ENCODE results near the gene ASCC1.
"Not testable (repeated sequence)": the region's sequence is repeated elsewhere in the genome, so short reads cannot be mapped to it uniquely, and the experiment has no call there.

ASCC1 gene

GRCh38 chr10:72219235-72219814 lies 3.2 kb upstream of the ASCC1 start:
- no peak for DNase-seq

GRCh38 chr10:72218726-72219125 lies 2.6 kb upstream of the ASCC1 start:
- DNase-seq = no peak

GRCh38 chr10:72218325-72218724 lies 2.2 kb upstream of the ASCC1 start:
- no peak for DNase-seq

- DNase-seq = not testable (repeated sequence)
Observed at GRCh38 chr10:72211832-72212231, 4.2 kb downstream of the ASCC1 start.

- not testable (repeated sequence) for DNase-seq
Observed at GRCh38 chr10:72211381-72211780, 4.7 kb downstream of the ASCC1 start.

- not testable (repeated sequence) for DNase-seq
Observed at GRCh38 chr10:72208526-72208925, 7.5 kb downstream of the ASCC1 start.

- no peak for DNase-seq
Observed at GRCh38 chr10:72206511-72207229, 9.4 kb downstream of the ASCC1 start.

GRCh38 chr10:72204724-72205123 lies 11.4 kb downstream of the ASCC1 start:
- no peak for DNase-seq

- DNase-seq = no peak
Observed at GRCh38 chr10:72204296-72204695, 11.8 kb downstream of the ASCC1 start.

- no peak for DNase-seq
Observed at GRCh38 chr10:72201293-72201692, 14.8 kb downstream of the ASCC1 start.

- no peak for DNase-seq
Observed at GRCh38 chr10:72200883-72201282, 15.2 kb downstream of the ASCC1 start.

GRCh38 chr10:72194949-72195348 lies 21.1 kb downstream of the ASCC1 start:
- DNase-seq = no peak

GRCh38 chr10:72186982-72187330 lies 29.1 kb downstream of the ASCC1 start:
- no peak for DNase-seq

- DNase-seq = no peak
Observed at GRCh38 chr10:72186258-72186981, 29.7 kb downstream of the ASCC1 start.

- no peak for DNase-seq
Observed at GRCh38 chr10:72184156-72184555, 31.9 kb downstream of the ASCC1 start.

GRCh38 chr10:72177454-72177853 lies 38.6 kb downstream of the ASCC1 start:
- DNase-seq = no peak

GRCh38 chr10:72176701-72177100 lies 39.4 kb downstream of the ASCC1 start:
- DNase-seq = no peak

GRCh38 chr10:72175149-72175548 lies 40.9 kb downstream of the ASCC1 start:
- DNase-seq = no peak

GRCh38 chr10:72174297-72174662 lies 41.8 kb downstream of the ASCC1 start:
- no peak for DNase-seq

- DNase-seq = no peak
Observed at GRCh38 chr10:72173619-72174296, 42.3 kb downstream of the ASCC1 start.

GRCh38 chr10:72173262-72173618 lies 42.8 kb downstream of the ASCC1 start:
- DNase-seq = no peak

GRCh38 chr10:72171175-72171630 lies 44.9 kb downstream of the ASCC1 start:
- no peak for DNase-seq

- no peak for DNase-seq
Observed at GRCh38 chr10:72170733-72171132, 45.3 kb downstream of the ASCC1 start.

- no peak for DNase-seq
Observed at GRCh38 chr10:72170263-72170662, 45.8 kb downstream of the ASCC1 start.
